ENCODE results near the gene CPEB4. TPM values are rescaled to one million over a fixed set of nuclear protein-coding genes. Genes with fewer than 3 reads are reported as not detected.

CPEB4 gene
- total RNA-seq, 4 donors from 2014 or later, result 7.2 to 24.1 (median 18.9) TPM

DNA sequence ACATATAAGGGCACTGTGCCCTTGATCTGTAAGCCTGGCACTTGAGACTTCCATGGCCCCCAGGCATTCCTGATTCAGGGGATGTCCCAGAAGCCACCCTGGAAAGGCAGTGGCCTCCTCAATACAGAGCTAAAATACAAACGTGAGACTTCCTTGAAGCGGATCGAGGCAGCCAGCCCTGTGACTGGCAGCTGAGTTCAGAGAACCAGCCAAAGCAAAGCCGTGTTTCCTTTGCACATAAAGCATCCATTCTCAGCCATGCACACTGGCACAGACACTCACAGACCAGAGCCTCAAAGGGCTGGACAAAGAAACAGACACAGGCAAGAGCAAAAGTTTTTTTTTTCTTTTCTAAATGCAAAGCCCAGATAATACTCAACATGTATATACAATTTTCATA, 18.8 kb upstream of the CPEB4 start:
- no peak for DNase-seq
- Histone ChIP-seq H3K27me3 (no peaks in the 10 kb centered on the region), H3K9me3 (no peaks in the 10 kb centered on the region), H3K4me1 (no peaks in the 10 kb centered on the region), H3K27ac (no peak overlapping the region), H3K36me3 (no peaks in the 10 kb centered on the region), H3K4me3 (no peak overlapping the region)
- TF ChIP-seq, protein P1, sequence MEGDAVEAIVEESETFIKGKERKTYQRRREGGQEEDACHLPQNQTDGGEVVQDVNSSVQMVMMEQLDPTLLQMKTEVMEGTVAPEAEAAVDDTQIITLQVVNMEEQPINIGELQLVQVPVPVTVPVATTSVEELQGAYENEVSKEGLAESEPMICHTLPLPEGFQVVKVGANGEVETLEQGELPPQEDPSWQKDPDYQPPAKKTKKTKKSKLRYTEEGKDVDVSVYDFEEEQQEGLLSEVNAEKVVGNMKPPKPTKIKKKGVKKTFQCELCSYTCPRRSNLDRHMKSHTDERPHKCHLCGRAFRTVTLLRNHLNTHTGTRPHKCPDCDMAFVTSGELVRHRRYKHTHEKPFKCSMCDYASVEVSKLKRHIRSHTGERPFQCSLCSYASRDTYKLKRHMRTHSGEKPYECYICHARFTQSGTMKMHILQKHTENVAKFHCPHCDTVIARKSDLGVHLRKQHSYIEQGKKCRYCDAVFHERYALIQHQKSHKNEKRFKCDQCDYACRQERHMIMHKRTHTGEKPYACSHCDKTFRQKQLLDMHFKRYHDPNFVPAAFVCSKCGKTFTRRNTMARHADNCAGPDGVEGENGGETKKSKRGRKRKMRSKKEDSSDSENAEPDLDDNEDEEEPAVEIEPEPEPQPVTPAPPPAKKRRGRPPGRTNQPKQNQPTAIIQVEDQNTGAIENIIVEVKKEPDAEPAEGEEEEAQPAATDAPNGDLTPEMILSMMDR (IDR thresholded peaks at IDR 0.05), result no peak
- no peak for TF ChIP-seq POLR2A (IDR thresholded peaks at IDR 0.05)
- intact Hi-C loops (cut with DNase I; ENCODE audit: low total_unique reads), result no loop called here

- H3K36me3 ChIP-seq, result no peaks in the 10 kb centered on the region
- no peaks in the 10 kb centered on the region for H3K9me3 ChIP-seq
- peak in 1 of 2 donors; percentile 28 for DNase-seq
- no peaks in the 10 kb centered on the region for H3K4me1 ChIP-seq
- TF ChIP-seq, protein P1 (IDR thresholded peaks at IDR 0.05), result no peak
- TF ChIP-seq POLR2A (IDR thresholded peaks at IDR 0.05), result no peak
- H3K27ac ChIP-seq, result peak overlapping the region; percentile 36 to 39
- H3K27me3 ChIP-seq, result no peaks in the 10 kb centered on the region
- H3K4me3 ChIP-seq, result no peak overlapping the region
- intact Hi-C loops (cut with DNase I; ENCODE audit: low total_unique reads), result no loop called here
These were observed 15.2 kb upstream of the CPEB4 start for GRCh38 chr5:173872957-173873305.

DNA sequence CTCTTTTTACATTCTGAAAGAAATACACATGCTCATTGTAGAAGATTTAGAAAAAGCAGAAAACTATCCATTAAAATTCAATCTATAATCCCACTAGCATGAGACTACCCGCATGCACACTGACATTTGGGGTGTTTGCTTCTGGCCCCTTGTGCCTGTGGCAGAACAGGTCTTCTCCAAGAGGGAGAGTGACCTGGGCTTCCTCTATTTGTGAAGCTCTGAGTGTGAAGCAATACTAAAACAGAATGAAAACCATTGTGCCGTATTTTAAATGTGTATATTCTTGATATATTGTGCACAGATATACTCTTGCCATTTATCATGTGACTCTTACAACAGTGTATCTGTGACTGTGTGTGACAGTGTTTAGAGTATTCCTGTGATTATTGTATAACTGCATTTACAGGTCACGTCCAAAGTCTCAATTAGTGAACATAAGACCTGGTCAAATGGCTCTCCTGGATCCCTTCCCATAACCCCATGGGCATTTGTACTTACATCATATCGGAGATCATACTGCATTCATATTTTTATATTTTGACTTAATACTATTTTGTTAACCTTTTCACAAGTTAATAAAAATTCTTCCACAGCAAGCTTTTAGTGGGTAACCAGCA, 14.7 kb upstream of the CPEB4 start:
- intact Hi-C loops (cut with DNase I; ENCODE audit: low total_unique reads), result no loop called here

DNA sequence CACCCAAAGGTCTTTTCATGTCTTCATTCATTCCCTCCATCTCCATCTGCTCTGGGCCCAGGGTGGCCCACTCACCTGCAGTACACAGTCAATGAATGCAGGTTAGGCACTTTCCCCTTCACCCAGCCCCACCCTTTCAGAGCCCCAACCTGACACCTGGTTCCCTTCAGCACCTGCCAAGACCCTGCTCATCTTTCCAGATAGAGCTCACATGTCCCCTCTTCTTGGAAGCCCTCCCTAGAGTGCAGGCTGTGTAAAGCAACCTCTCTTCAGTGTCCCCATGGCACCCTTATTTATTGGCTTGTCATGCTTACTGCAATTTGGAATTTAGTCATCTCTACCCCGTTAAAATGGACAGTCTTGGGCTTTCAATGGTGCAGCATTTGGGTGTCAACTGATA, 13.0 kb upstream of the CPEB4 start:
- H3K4me1 ChIP-seq, result no peaks in the 10 kb centered on the region
- H3K27me3 ChIP-seq, result no peaks in the 10 kb centered on the region
- H3K9me3 ChIP-seq, result no peaks in the 10 kb centered on the region
- TF ChIP-seq, protein P1 (IDR thresholded peaks at IDR 0.05), result no peak
- TF ChIP-seq POLR2A (IDR thresholded peaks at IDR 0.05), result no peak
- no peak for DNase-seq
- H3K27ac ChIP-seq, result no peak overlapping the region
- no peaks in the 10 kb centered on the region for H3K36me3 ChIP-seq
- no peak overlapping the region for H3K4me3 ChIP-seq
- intact Hi-C loops (cut with DNase I; ENCODE audit: low total_unique reads), result no loop called here

More for the DNA sequence above, 14.7 kb upstream of the CPEB4 start:
- Histone ChIP-seq H3K9me3 (no peaks in the 10 kb centered on the region), H3K36me3 (no peaks in the 10 kb centered on the region), H3K4me1 (no peaks in the 10 kb centered on the region), H3K4me3 (no peak overlapping the region), H3K27ac (no peak overlapping the region), H3K27me3 (no peaks in the 10 kb centered on the region)
- no peak for TF ChIP-seq POLR2A (IDR thresholded peaks at IDR 0.05)
- TF ChIP-seq, protein P1 (IDR thresholded peaks at IDR 0.05), result no peak
- no peak for DNase-seq

GRCh38 chr5:173878224-173878967, 9.8 kb upstream of the CPEB4 start:
- Histone ChIP-seq H3K9me3 (no peaks in the 10 kb centered on the region), H3K4me1 (no peaks in the 10 kb centered on the region), H3K4me3 (no peak overlapping the region), H3K36me3 (no peaks in the 10 kb centered on the region), H3K27ac (peak overlapping the region in 1 of 2 donors; percentile 46), H3K27me3 (no peaks in the 10 kb centered on the region)
- intact Hi-C loops (cut with DNase I; ENCODE audit: low total_unique reads), result no loop called here
- peak in 1 of 2 donors; percentile 54 for DNase-seq
- TF ChIP-seq POLR2A (IDR thresholded peaks at IDR 0.05), result no peak
- TF ChIP-seq, protein P1 (IDR thresholded peaks at IDR 0.05), result no peak

Measured in uterus (tissue), 4 donors.